HepG2 (cell line): ENCODE measurements around the gene PATZ1. TPM values are rescaled to one million over a fixed set of nuclear protein-coding genes. Genes with fewer than 3 reads are reported as not detected.

Experiments used
- AGO2 ChIP-seq: fragments of 200-400 bp; formaldehyde crosslinking; optimal IDR thresholded peaks from 2 replicates; pipeline ENCODE3; 2017; ENCODE audit warnings: mild to moderate bottlenecking, low read depth, low read length, moderate library complexity
- HDAC6 ChIP-seq: fragments of 200-600 bp; sonication (generic); IDR thresholded peaks from 2 replicates; pipeline ENCODE4 v1.7.0; 2017; ENCODE audit warnings: mild to moderate bottlenecking, antibody characterized with exemption, low read length, low read depth
- NONO ChIP-seq, 2 experiments: fragments of 450-650 bp in 1 of 2; sonication (generic) in 1 of 2; formaldehyde crosslinking in 1 of 2; IDR thresholded peaks in 1 of 2; conservative IDR thresholded peaks in 1 of 2; 2 replicates each; pipeline versions ENCODE4 v1.6.1 to v1.8.0; 2017 to 2022; ENCODE audit warnings: mild to moderate bottlenecking in 1 of 2, missing genetic modification reagents in 1 of 2, moderate library complexity in 1 of 2
- PATZ1 ChIP-seq: sonication (generic); formaldehyde crosslinking; IDR thresholded peaks from 2 replicates; pipeline ENCODE4 v1.4.0; 2020; ENCODE audit warnings: missing genetic modification reagents
- SKI ChIP-seq: fragments of 450-650 bp; IDR thresholded peaks from one replicate; pipeline ENCODE4 v1.6.1; 2018; ENCODE audit warnings: mild to moderate bottlenecking; ENCODE audit not compliant: partially characterized antibody
- SOX13 ChIP-seq, 3 experiments: fragments of 450-650 bp in 1 of 3; sonication (generic) in 1 of 3; formaldehyde crosslinking in 1 of 3; IDR thresholded peaks in 2 of 3; conservative IDR thresholded peaks in 1 of 3; 2 replicates each; pipeline versions ENCODE4 v1.5.0 to v1.6.1; 2016 to 2020; ENCODE audit warnings: antibody characterized with exemption in 1 of 3, mild to moderate bottlenecking in 1 of 3, missing compliant biosample characterization in 1 of 3, missing genetic modification reagents in 1 of 3, moderate library complexity in 1 of 3
- TFDP1 ChIP-seq: IDR thresholded peaks from 2 replicates; pipeline ENCODE4 v1.6.1; 2016; ENCODE audit warnings: missing compliant biosample characterization, missing genetic modification reagents, borderline replicate concordance
- UBTF ChIP-seq: sonication (generic); formaldehyde crosslinking; IDR thresholded peaks from 2 replicates; pipeline ENCODE4 v1.4.0; 2020; ENCODE audit warnings: mild to moderate bottlenecking, missing genetic modification reagents
- ZFP62 ChIP-seq: sonication (generic); formaldehyde crosslinking; IDR thresholded peaks from 2 replicates; pipeline ENCODE4 v1.4.0; 2020; ENCODE audit warnings: missing genetic modification reagents
- ZFP91 ChIP-seq: sonication (generic); formaldehyde crosslinking; IDR thresholded peaks from 2 replicates; pipeline ENCODE4 v1.9.0; 2022; ENCODE audit warnings: missing genetic modification reagents, mild to moderate bottlenecking, borderline replicate concordance
- ZNF639 ChIP-seq: conservative IDR thresholded peaks from 2 replicates; pipeline ENCODE4 v1.6.1; 2018; ENCODE audit warnings: missing genetic modification reagents
- polyA plus RNA-seq, 8 experiments: library from polyadenylated mRNA; depleted of rRNA in 3 of 8; stranded (reverse) in 7 of 8; unstranded in 1 of 8; fragments of >200 nt; fragmentation: Illumina TruSeq in 4 of 8; extraction: Trizol in 4 of 8; gene quantifications; 2 replicates each; pipeline versions ENCODE4 v1.2.1 to v1.2.3, GENCODE V29; 2011 to 2016; ENCODE audit warnings: low read depth in 4 of 8, missing spikeins in 1 of 8, mixed read lengths in 1 of 8; ENCODE audit not compliant: insufficient read depth in 1 of 8
- total RNA-seq, 5 experiments: library from RNA; depleted of rRNA; stranded (reverse); fragments of >200 nt; fragmentation: Illumina TruSeq; extraction: Trizol; gene quantifications; 2 replicates each; pipeline ENCODE4 v1.2.3, GENCODE V29; 2016; ENCODE audit warnings: low read depth in 1 of 5
- TF ChIP-seq, protein P1 (sequence below): sonication (generic); formaldehyde crosslinking; IDR thresholded peaks from 2 replicates; pipeline ENCODE4 v1.4.0; 2020; ENCODE audit warnings: missing genetic modification reagents, borderline replicate concordance
- TF ChIP-seq, protein P2 (sequence below): IDR thresholded peaks from 2 replicates; pipeline ENCODE4 v1.6.1; 2018; ENCODE audit warnings: missing genetic modification reagents

PATZ1 gene
- total and polyA plus RNA-seq, 2 of the 13 experiments (the other 11 are each of a cell fraction or from before 2014, with no cell fraction given) = 24.9 to 30.5 TPM

DNA sequence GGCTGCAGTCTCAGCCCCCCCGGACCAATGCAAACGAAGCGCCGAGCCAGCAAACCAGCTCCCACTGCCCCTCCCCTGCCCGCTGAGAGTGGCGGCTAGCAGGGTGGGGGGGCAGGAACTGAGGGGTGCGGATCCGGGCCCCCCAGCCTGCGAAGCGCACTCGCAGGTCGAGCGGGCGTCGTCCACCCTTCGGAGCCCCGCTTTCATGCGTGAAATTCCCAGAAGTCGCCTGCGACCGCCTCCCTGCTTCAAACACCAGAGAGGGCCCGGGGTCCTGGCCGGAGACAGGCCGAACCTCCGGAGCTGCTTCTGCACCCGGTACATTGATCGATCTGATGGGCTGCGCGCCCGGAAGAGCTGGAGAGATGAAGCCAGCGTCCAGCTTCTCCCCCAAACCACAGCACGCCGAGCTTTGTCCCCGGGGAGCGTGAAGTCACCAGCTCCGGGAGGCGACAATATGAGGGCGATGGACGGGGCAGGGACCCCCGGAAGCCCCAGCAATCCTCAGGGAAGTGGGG is 646 bp upstream of the PATZ1 start (continued):
- TF ChIP-seq AGO2 (no peak), UBTF (CRISPR knock-in tag) (peak; percentile 89), PATZ1 (CRISPR knock-in tag) (peak; percentile 53), ZNF639 (peak; percentile 21; the same call in 1 of the 2 replicates), NONO (IDR thresholded peaks at IDR 0.05) (no peak), NONO (CRISPR knock-in tag; conservative IDR thresholded peaks at IDR 0.05) (no peak; the same call in 1 of the 2 replicates), ZFP62 (CRISPR knock-in tag) (no peak), ZFP91 (CRISPR knock-in tag) (0 out of 2 replicates have a peak, but pooled peaks have one; percentile 54), SOX13 (IDR thresholded peaks at IDR 0.05) (no peak), SOX13 (CRISPR knock-in tag; conservative IDR thresholded peaks at IDR 0.05 in 1 of 2, IDR thresholded peaks at IDR 0.05 in 1 of 2) (no peak), HDAC6 (no peak), SKI (peak; percentile 11), TFDP1 (peak; percentile 42; the same call in 1 of the 2 replicates)
- TF ChIP-seq, protein P1, sequence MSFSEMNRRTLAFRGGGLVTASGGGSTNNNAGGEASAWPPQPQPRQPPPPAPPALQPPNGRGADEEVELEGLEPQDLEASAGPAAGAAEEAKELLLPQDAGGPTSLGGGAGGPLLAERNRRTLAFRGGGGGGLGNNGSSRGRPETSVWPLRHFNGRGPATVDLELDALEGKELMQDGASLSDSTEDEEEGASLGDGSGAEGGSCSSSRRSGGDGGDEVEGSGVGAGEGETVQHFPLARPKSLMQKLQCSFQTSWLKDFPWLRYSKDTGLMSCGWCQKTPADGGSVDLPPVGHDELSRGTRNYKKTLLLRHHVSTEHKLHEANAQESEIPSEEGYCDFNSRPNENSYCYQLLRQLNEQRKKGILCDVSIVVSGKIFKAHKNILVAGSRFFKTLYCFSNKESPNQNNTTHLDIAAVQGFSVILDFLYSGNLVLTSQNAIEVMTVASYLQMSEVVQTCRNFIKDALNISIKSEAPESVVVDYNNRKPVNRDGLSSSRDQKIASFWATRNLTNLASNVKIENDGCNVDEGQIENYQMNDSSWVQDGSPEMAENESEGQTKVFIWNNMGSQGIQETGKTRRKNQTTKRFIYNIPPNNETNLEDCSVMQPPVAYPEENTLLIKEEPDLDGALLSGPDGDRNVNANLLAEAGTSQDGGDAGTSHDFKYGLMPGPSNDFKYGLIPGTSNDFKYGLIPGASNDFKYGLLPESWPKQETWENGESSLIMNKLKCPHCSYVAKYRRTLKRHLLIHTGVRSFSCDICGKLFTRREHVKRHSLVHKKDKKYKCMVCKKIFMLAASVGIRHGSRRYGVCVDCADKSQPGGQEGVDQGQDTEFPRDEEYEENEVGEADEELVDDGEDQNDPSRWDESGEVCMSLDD = peak; percentile 96
- TF ChIP-seq, protein P2, sequence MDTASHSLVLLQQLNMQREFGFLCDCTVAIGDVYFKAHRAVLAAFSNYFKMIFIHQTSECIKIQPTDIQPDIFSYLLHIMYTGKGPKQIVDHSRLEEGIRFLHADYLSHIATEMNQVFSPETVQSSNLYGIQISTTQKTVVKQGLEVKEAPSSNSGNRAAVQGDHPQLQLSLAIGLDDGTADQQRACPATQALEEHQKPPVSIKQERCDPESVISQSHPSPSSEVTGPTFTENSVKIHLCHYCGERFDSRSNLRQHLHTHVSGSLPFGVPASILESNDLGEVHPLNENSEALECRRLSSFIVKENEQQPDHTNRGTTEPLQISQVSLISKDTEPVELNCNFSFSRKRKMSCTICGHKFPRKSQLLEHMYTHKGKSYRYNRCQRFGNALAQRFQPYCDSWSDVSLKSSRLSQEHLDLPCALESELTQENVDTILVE (CRISPR knock-in tag) = 0 out of 2 replicates have a peak, but pooled peaks have one; percentile 9
